ENCODE data around the gene BYSL.

BYSL gene

GRCh38 chr6:41921712-41921998 lies 356 bp downstream of the BYSL start:
- peaks cover 9% of the 10 kb centered on the region for H3K36me3 ChIP-seq (ENCODE audit: control insufficient read depth, insufficient read depth, low read length, severe bottlenecking)
- H3K27me3 ChIP-seq (replicated peaks; ENCODE audit: control insufficient read depth, insufficient read depth, low read length): no peaks in the 10 kb centered on the region

GRCh38 chr6:41922154-41922553 lies 855 bp downstream of the BYSL start:
- Histone ChIP-seq H3K9ac (ENCODE audit: low read length) (peak overlapping the region; percentile 96), H3K27me3 (replicated peaks; ENCODE audit: control insufficient read depth, insufficient read depth, low read length) (no peaks in the 10 kb centered on the region), H3K9me3 (ENCODE audit: control insufficient read depth, low read length) (no peaks in the 10 kb centered on the region), H3K4me3 (ENCODE audit: low read length) (peak overlapping the region; percentile 92), H3K4me1 (ENCODE audit: control insufficient read depth, insufficient read depth, low read length) (peaks cover 43% of the 10 kb centered on the region), H3K36me3 (ENCODE audit: control insufficient read depth, insufficient read depth, low read length, severe bottlenecking) (peaks cover 11% of the 10 kb centered on the region)
- peak; percentile 38 for DNase-seq (ENCODE audit: low read depth)

More at GRCh38 chr6:41921712-41921998, 356 bp downstream of the BYSL start:
- H3K4me1 ChIP-seq (ENCODE audit: control insufficient read depth, insufficient read depth, low read length): peaks cover 44% of the 10 kb centered on the region
- no peak for DNase-seq (ENCODE audit: low read depth)
- H3K4me3 ChIP-seq (ENCODE audit: low read length): peak overlapping the region; percentile 92
- H3K9me3 ChIP-seq (ENCODE audit: control insufficient read depth, low read length): no peaks in the 10 kb centered on the region
- H3K9ac ChIP-seq (ENCODE audit: low read length): peak overlapping the region; percentile 96

DNA sequence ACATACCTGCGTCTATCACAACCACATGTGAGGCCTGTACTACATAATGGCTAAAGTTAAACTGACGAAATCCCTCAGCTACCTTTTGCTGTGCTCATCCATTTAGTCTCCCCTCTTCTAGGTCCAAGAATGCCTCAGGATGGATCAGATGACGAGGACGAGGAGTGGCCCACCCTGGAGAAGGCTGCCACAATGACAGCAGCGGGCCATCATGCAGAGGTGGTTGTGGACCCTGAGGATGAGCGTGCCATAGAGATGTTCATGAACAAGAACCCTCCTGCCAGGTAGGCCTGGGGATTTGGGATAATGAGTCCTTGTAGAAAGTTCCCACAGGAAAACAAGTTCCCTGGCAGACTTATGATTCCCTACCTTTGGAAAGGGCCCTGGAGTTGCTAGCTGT lies 6.0 kb downstream of the BYSL start:
- DNase-seq (ENCODE audit: low read depth): no peak
- H3K36me3 ChIP-seq (ENCODE audit: control insufficient read depth, insufficient read depth, low read length, severe bottlenecking): peaks cover 62% of the 10 kb centered on the region
- no peak overlapping the region for H3K4me3 ChIP-seq (ENCODE audit: low read length)
- no peaks in the 10 kb centered on the region for H3K27me3 ChIP-seq (replicated peaks; ENCODE audit: control insufficient read depth, insufficient read depth, low read length)
- no peaks in the 10 kb centered on the region for H3K9me3 ChIP-seq (ENCODE audit: control insufficient read depth, low read length)
- no peak overlapping the region for H3K9ac ChIP-seq (ENCODE audit: low read length)
- H3K4me1 ChIP-seq (ENCODE audit: control insufficient read depth, insufficient read depth, low read length): peaks cover 24% of the 10 kb centered on the region

GRCh38 chr6:41929924-41930323 lies 8.6 kb downstream of the BYSL start:
- Histone ChIP-seq H3K9me3 (ENCODE audit: control insufficient read depth, low read length) (no peaks in the 10 kb centered on the region), H3K27me3 (replicated peaks; ENCODE audit: control insufficient read depth, insufficient read depth, low read length) (no peaks in the 10 kb centered on the region), H3K36me3 (ENCODE audit: control insufficient read depth, insufficient read depth, low read length, severe bottlenecking) (peaks cover 81% of the 10 kb centered on the region), H3K4me3 (ENCODE audit: low read length) (no peak overlapping the region), H3K4me1 (ENCODE audit: control insufficient read depth, insufficient read depth, low read length) (peaks cover 19% of the 10 kb centered on the region), H3K9ac (ENCODE audit: low read length) (no peak overlapping the region)
- no peak for DNase-seq (ENCODE audit: low read depth)

DNA sequence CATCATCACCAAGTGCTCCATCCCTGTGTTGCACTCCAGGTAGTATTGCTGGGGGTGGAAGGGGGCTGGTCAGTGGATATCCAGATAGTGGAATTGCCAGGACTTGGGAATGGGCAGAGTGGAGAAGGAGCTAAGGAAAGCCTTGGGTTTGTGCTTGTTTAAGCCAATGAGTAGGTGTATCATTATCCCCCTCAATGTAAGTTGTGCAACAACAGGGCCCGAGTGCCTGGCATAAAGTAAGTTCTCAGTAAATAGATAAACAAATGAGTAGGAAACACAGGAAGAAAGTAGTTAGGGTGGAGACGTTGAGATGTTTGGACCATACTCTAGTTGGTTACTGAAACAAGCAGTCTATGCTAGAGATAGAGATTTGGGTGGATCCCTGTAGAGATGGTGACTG lies 10.5 kb downstream of the BYSL start:
- Histone ChIP-seq H3K9me3 (ENCODE audit: control insufficient read depth, low read length) (no peaks in the 10 kb centered on the region), H3K4me3 (ENCODE audit: low read length) (no peak overlapping the region), H3K4me1 (ENCODE audit: control insufficient read depth, insufficient read depth, low read length) (peaks cover 38% of the 10 kb centered on the region), H3K27me3 (replicated peaks; ENCODE audit: control insufficient read depth, insufficient read depth, low read length) (no peaks in the 10 kb centered on the region), H3K36me3 (ENCODE audit: control insufficient read depth, insufficient read depth, low read length, severe bottlenecking) (peaks cover 91% of the 10 kb centered on the region), H3K9ac (ENCODE audit: low read length) (no peak overlapping the region)
- no peak for DNase-seq (ENCODE audit: low read depth)

DNA sequence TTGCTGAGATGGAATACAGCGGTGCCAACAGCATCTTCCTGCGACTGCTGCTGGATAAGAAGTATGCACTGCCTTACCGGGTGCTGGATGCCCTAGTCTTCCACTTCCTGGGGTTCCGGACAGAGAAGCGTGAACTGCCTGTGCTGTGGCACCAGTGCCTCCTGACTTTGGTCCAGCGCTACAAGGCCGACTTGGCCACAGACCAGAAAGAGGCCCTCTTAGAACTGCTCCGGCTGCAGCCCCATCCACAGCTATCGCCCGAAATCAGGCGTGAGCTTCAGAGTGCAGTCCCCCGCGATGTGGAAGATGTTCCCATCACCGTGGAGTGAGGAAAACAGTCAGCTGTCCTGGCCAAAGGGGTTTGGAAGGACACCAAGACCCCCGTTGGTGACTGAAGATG lies 11.1 kb downstream of the BYSL start:
- peaks cover 93% of the 10 kb centered on the region for H3K36me3 ChIP-seq (ENCODE audit: control insufficient read depth, insufficient read depth, low read length, severe bottlenecking)
- H3K4me1 ChIP-seq (ENCODE audit: control insufficient read depth, insufficient read depth, low read length): peaks cover 42% of the 10 kb centered on the region
- H3K4me3 ChIP-seq (ENCODE audit: low read length): no peak overlapping the region
- DNase-seq (ENCODE audit: low read depth): no peak
- H3K9ac ChIP-seq (ENCODE audit: low read length): no peak overlapping the region
- no peaks in the 10 kb centered on the region for H3K9me3 ChIP-seq (ENCODE audit: control insufficient read depth, low read length)
- H3K27me3 ChIP-seq (replicated peaks; ENCODE audit: control insufficient read depth, insufficient read depth, low read length): no peaks in the 10 kb centered on the region

DNA sequence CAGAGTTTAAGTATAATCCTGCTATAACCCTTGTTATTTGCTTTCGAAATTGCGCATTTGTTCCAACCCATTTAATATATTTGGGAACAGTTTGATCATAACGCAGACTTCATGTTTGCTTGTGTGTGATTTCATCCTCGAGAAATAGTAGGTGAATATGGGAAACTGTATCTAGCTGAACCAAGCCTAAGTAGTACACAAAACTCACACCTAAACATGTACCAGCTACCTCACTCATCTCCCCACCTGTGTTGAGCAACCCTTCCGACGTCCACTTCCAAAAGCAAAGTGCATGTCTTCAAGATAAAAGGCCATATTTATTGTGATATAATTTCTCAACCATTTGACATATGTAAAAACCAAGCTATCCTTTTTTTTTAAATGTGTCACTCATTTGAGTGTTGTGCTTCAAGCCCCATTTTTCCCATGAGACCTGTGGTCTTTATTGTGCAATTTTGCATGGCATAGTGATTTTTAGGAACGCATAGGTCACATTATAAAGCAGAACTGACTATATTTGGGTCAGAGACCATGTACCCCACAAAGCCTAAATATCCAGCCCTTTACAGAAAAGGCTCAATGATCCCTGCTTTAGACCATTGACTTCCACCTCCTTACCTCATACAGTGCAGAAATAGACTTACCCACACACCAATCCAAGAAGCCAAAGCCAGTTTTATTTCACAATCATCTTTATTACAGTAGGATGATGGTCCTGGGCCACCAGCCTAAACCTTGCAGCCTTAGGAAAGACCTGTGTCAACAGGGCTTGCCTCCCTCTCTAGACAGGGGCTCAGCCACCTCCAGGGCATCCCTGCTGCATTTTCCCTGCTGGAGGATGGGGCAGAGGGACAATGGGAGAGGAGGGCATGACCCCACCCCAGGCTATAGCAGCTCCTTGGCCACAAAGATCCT lies 13.2 kb downstream of the BYSL start:
- DNase-seq (ENCODE audit: low read depth): no peak
- H3K36me3 ChIP-seq (ENCODE audit: control insufficient read depth, insufficient read depth, low read length, severe bottlenecking): peaks cover 74% of the 10 kb centered on the region

DNA sequence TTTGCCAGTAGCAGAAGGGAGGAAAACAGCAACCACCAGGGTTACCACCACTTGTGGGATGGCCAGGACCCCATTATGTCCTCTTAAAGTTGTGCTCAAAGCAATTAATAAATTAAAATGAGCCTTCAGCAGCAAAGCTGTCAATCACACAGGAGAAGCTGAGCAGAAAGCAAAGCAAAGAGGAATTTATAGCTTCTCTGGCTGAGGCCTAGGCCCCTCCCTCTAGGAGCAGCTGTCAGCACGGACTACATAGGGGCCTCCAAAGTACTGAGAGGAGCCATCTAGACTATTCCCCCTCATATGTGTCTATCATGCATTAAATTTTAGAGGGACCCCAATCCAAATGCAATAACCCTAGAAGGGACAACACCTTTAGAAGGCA lies 13.9 kb downstream of the BYSL start:
- no peaks in the 10 kb centered on the region for H3K9me3 ChIP-seq (ENCODE audit: control insufficient read depth, low read length)
- no peak for DNase-seq (ENCODE audit: low read depth)
- H3K9ac ChIP-seq (ENCODE audit: low read length): peak overlapping the region; percentile 35
- no peaks in the 10 kb centered on the region for H3K27me3 ChIP-seq (replicated peaks; ENCODE audit: control insufficient read depth, insufficient read depth, low read length)
- no peak overlapping the region for H3K4me3 ChIP-seq (ENCODE audit: low read length)
- H3K36me3 ChIP-seq (ENCODE audit: control insufficient read depth, insufficient read depth, low read length, severe bottlenecking): peaks cover 68% of the 10 kb centered on the region
- peaks cover 63% of the 10 kb centered on the region for H3K4me1 ChIP-seq (ENCODE audit: control insufficient read depth, insufficient read depth, low read length)

More for the DNA sequence above, 13.2 kb downstream of the BYSL start:
- Histone ChIP-seq H3K27me3 (replicated peaks; ENCODE audit: control insufficient read depth, insufficient read depth, low read length) (no peaks in the 10 kb centered on the region), H3K9me3 (ENCODE audit: control insufficient read depth, low read length) (no peaks in the 10 kb centered on the region), H3K4me3 (ENCODE audit: low read length) (no peak overlapping the region), H3K4me1 (ENCODE audit: control insufficient read depth, insufficient read depth, low read length) (peaks cover 57% of the 10 kb centered on the region), H3K9ac (ENCODE audit: low read length) (peak overlapping the region; percentile 35)

DNA sequence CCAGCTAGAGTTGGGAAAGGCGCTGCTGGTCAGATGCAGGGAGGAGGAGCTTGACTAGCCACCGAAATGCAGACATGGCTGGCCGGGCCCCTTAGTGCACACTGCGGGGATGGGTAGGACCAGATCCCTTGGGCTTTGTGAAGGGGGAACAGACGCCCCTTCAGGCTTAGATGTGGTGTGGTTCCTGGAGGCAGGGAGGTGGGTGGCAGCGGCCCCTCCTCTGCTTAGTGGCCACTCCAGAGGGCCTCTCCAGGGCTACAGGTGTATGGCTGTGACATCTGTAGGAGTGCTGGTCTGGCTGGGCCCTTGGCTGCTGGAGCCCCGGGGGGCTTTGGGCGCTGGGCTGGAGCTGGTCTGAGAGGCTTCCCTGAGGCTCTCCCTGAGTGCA lies 14.4 kb downstream of the BYSL start:
- Histone ChIP-seq H3K36me3 (ENCODE audit: control insufficient read depth, insufficient read depth, low read length, severe bottlenecking) (peaks cover 63% of the 10 kb centered on the region), H3K4me1 (ENCODE audit: control insufficient read depth, insufficient read depth, low read length) (peaks cover 68% of the 10 kb centered on the region), H3K9ac (ENCODE audit: low read length) (peak overlapping the region; percentile 35), H3K4me3 (ENCODE audit: low read length) (no peak overlapping the region), H3K9me3 (ENCODE audit: control insufficient read depth, low read length) (no peaks in the 10 kb centered on the region), H3K27me3 (replicated peaks; ENCODE audit: control insufficient read depth, insufficient read depth, low read length) (no peaks in the 10 kb centered on the region)
- no peak for DNase-seq (ENCODE audit: low read depth)

DNA sequence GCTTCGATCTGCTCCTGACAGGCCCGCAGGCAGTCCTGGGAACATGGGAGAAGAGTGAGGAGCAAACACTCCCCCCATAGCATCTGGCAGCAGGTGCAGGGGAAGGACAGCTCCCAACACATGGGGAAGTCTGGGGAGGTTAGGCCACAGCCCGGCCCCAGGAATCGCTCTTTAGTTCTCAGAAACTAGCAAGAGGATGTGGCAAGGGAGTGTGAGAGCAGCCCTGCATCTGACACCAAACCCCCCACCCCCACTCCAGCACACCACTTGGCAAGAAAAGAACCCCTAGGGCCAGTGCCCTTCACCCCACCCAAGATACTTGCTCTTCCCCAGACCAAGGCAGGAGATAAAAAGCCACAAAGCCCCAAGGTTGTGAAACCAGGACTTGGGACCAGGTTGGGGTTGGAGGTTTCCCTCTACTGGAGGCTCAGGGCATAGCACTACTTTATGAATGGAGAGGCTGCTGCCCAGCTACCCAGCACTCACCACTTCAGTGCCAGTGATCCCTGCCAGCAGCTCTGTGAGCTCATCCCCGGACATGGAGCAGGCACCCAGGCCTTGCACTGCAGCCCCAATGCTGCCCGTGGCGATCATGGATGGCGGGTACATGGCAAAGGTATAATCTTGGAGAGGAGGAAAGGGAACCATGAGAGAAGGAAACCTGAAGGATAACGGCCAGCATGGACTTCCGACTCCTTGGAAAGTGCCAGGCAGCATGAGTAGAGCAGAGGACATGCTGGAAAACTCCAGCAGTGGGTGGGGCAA lies 15.0 kb downstream of the BYSL start:
- DNase-seq (ENCODE audit: low read depth): peak; percentile 94
- peaks cover 68% of the 10 kb centered on the region for H3K4me1 ChIP-seq (ENCODE audit: control insufficient read depth, insufficient read depth, low read length)
- peak overlapping the region; percentile 60 for H3K9ac ChIP-seq (ENCODE audit: low read length)
- peak overlapping the region; percentile 14 for H3K4me3 ChIP-seq (ENCODE audit: low read length)
- no peaks in the 10 kb centered on the region for H3K9me3 ChIP-seq (ENCODE audit: control insufficient read depth, low read length)
- H3K36me3 ChIP-seq (ENCODE audit: control insufficient read depth, insufficient read depth, low read length, severe bottlenecking): peaks cover 57% of the 10 kb centered on the region
- H3K27me3 ChIP-seq (replicated peaks; ENCODE audit: control insufficient read depth, insufficient read depth, low read length): no peaks in the 10 kb centered on the region

- no peak overlapping the region for H3K4me3 ChIP-seq (ENCODE audit: low read length)
- H3K27me3 ChIP-seq (replicated peaks; ENCODE audit: control insufficient read depth, insufficient read depth, low read length): no peaks in the 10 kb centered on the region
- H3K4me1 ChIP-seq (ENCODE audit: control insufficient read depth, insufficient read depth, low read length): peaks cover 74% of the 10 kb centered on the region
- H3K9ac ChIP-seq (ENCODE audit: low read length): peak overlapping the region; percentile 60
- H3K36me3 ChIP-seq (ENCODE audit: control insufficient read depth, insufficient read depth, low read length, severe bottlenecking): peaks cover 45% of the 10 kb centered on the region
- no peaks in the 10 kb centered on the region for H3K9me3 ChIP-seq (ENCODE audit: control insufficient read depth, low read length)
- DNase-seq (ENCODE audit: low read depth): no peak
These were observed 16.2 kb downstream of the BYSL start for GRCh38 chr6:41937472-41937860.
